DND-41 (cell line): ENCODE data around the gene S1PR2.

Source experiments
- CTCF ChIP-seq: IDR thresholded peaks from 2 replicates; pipeline ENCODE4 v1.5.1; 2012; ENCODE audit warnings: borderline replicate concordance, low read length, moderate library complexity, mild to moderate bottlenecking; ENCODE audit not compliant: poor library complexity, severe bottlenecking; ENCODE audit errors: extremely low read depth
- EZH2 ChIP-seq: IDR thresholded peaks from 3 replicates; pipeline ENCODE4 v1.6.1; 2012; ENCODE audit warnings: borderline replicate concordance, low read depth, mild to moderate bottlenecking, moderate library complexity, low read length, inconsistent platforms; ENCODE audit not compliant: severe bottlenecking

- TF ChIP-seq CTCF (no peak), EZH2 (no peak)
These were observed 36.9 kb upstream of the S1PR2 start for GRCh38 chr19:10268071-10268470.
